Mesodermal cell (in vitro differentiated cells): ENCODE measurements around the gene TACR2.

Source experiments
- H3K27ac ChIP-seq: 2 replicates; pipeline ENCODE4 v1.7.0; 2013; ENCODE audit warnings: mild to moderate bottlenecking, low read depth, low read length, moderate library complexity; ENCODE audit not compliant: severe bottlenecking
- H3K36me3 ChIP-seq: 2 replicates; pipeline ENCODE4 v1.7.1; 2013; ENCODE audit warnings: mild to moderate bottlenecking, low read length, moderate library complexity; ENCODE audit not compliant: control insufficient read depth, insufficient read depth
- H3K4me1 ChIP-seq: one replicate; pipeline ENCODE4 v1.7.1; 2013; ENCODE audit warnings: mild to moderate bottlenecking, low read length; ENCODE audit not compliant: insufficient read depth, control insufficient read depth, poor library complexity, severe bottlenecking
- H3K4me3 ChIP-seq: 2 replicates; pipeline ENCODE4 v1.7.0; 2013; ENCODE audit warnings: low read length, control low read depth, mild to moderate bottlenecking; ENCODE audit not compliant: insufficient read depth, poor library complexity, severe bottlenecking; ENCODE audit errors: extremely low read depth
- H3K9me3 ChIP-seq: 2 replicates; pipeline ENCODE4 v1.7.1; 2013; ENCODE audit warnings: mild to moderate bottlenecking, low read length, moderate library complexity; ENCODE audit not compliant: control insufficient read depth
- WGBS, 2 experiments: methylation state at CpG; one replicate each; pipeline ENCODE4 v1.1.5; 2013; ENCODE audit warnings: missing lambda C conversion rate in 2 of 2; ENCODE audit not compliant: insufficient coverage in 2 of 2; 5-methylcytosine and 5-hydroxymethylcytosine counted together

TACR2 gene

GRCh38 chr10:69359148-69359547 lies 57.6 kb downstream of the TACR2 start:
- no peak overlapping the region for H3K27ac ChIP-seq
- no peak overlapping the region for H3K4me3 ChIP-seq
- peaks cover 11% of the 10 kb centered on the region for H3K4me1 ChIP-seq
- H3K36me3 ChIP-seq: peaks cover 29% of the 10 kb centered on the region
- no peaks in the 10 kb centered on the region for H3K9me3 ChIP-seq
- WGBS, 2 experiments: 97 to 100% methylated on average over 1 to 2 of the region's 3 CpGs

- no peak overlapping the region for H3K27ac ChIP-seq
- no peak overlapping the region for H3K4me3 ChIP-seq
- H3K36me3 ChIP-seq: peaks cover 35% of the 10 kb centered on the region
- H3K9me3 ChIP-seq: no peaks in the 10 kb centered on the region
- WGBS, 2 experiments: 94 to 95% methylated on average over 7 to 8 of the region's 12 CpGs
- peaks cover 11% of the 10 kb centered on the region for H3K4me1 ChIP-seq
Observed at GRCh38 chr10:69358148-69358795, 58.4 kb downstream of the TACR2 start.

- Histone ChIP-seq H3K36me3 (peaks cover 25% of the 10 kb centered on the region), H3K4me3 (no peak overlapping the region), H3K4me1 (peaks cover 7% of the 10 kb centered on the region), H3K27ac (no peak overlapping the region), H3K9me3 (no peaks in the 10 kb centered on the region)
- WGBS, 2 experiments: 96 to 100% methylated on average over 2 of the region's 2 CpGs
Observed at GRCh38 chr10:69356187-69356586, 60.5 kb downstream of the TACR2 start.

GRCh38 chr10:69353977-69354635 lies 62.6 kb downstream of the TACR2 start:
- H3K4me1 ChIP-seq: peaks cover 7% of the 10 kb centered on the region
- peaks cover 34% of the 10 kb centered on the region for H3K36me3 ChIP-seq
- no peaks in the 10 kb centered on the region for H3K9me3 ChIP-seq
- no peak overlapping the region for H3K27ac ChIP-seq
- H3K4me3 ChIP-seq: no peak overlapping the region
- WGBS, 2 experiments: 95 to 99% methylated on average over 3 to 7 of the region's 8 CpGs
